ENCODE data around the gene BUB3.

The BUB3 gene

GRCh38 chr10:123149568-123150270 lies 4.5 kb upstream of the BUB3 start:
- H3K27me3 ChIP-seq (ENCODE audit: control insufficient read depth in 1 of 2, insufficient read depth in 2 of 2, low read length in 2 of 2): peaks cover 79 to 87% of the 10 kb centered on the region in 2 donors
- H3K9ac ChIP-seq (ENCODE audit: low read length): no peak overlapping the region
- H3K27ac ChIP-seq (ENCODE audit: low read depth, low read length): no peak overlapping the region
- no peaks in the 10 kb centered on the region for H3K9me3 ChIP-seq (ENCODE audit: low read length)
- peaks cover 14% of the 10 kb centered on the region for H3K4me1 ChIP-seq (ENCODE audit: insufficient read depth, low read length)
- H3K36me3 ChIP-seq (ENCODE audit: insufficient read depth, low read length): no peaks in the 10 kb centered on the region
- peak overlapping the region; percentile 18 to 38 for H3K4me3 ChIP-seq (ENCODE audit: low read depth in 1 of 2, low read length in 2 of 2)

- Histone ChIP-seq H3K27me3 (ENCODE audit: control insufficient read depth in 1 of 2, insufficient read depth in 2 of 2, low read length in 2 of 2) (peaks cover 72 to 80% of the 10 kb centered on the region in 2 donors), H3K4me3 (ENCODE audit: low read depth in 1 of 2, low read length in 2 of 2) (peak overlapping the region; percentile 18 to 38), H3K9me3 (ENCODE audit: low read length) (no peaks in the 10 kb centered on the region), H3K9ac (ENCODE audit: low read length) (no peak overlapping the region), H3K36me3 (ENCODE audit: insufficient read depth, low read length) (no peaks in the 10 kb centered on the region), H3K4me1 (ENCODE audit: insufficient read depth, low read length) (peaks cover 19% of the 10 kb centered on the region), H3K27ac (ENCODE audit: low read depth, low read length) (no peak overlapping the region)
Measured at GRCh38 chr10:123150271-123150985, 3.8 kb upstream of the BUB3 start.

DNA sequence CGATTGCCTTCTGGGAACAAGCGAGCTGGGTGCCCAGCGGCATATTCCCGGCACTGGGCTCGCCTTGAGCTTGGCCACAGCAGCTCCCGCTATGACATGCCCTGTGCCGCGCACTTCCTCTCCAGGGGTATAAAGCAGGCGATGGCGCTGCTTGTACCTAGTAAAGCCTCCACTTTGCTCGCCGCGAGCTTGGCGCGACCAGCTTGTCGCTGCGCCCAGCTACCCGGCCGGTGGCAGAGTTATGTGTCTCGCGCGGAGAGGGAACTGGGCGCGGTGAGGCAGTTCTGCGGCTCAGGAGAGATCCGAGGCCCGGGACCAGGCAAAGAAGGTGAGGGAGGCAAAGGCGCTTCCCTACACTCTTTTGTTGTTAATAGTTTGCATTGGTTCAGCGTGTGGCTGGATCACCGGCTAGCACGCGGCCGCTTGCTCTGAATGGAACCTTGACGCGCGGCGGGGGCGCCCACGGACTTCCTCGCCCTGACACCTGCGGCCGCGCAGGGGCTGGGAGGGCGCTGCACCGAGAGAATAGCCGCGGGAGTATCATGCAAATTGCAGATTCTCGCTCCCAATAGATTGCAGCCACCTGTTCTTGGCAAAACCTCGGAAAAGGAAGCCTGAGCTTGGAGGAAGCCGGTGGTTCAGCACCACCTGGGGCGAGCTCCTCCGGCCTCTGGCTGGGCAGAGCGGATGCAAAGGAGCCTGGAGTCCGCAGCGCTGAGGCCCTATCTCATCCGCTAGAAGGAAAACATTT lies 3.0 kb upstream of the BUB3 start:
- no peak overlapping the region for H3K4me3 ChIP-seq (ENCODE audit: low read depth in 1 of 2, low read length in 2 of 2)
- H3K27me3 ChIP-seq (ENCODE audit: control insufficient read depth in 1 of 2, insufficient read depth in 2 of 2, low read length in 2 of 2): peaks cover 64 to 73% of the 10 kb centered on the region in 2 donors
- H3K4me1 ChIP-seq (ENCODE audit: insufficient read depth, low read length): peaks cover 22% of the 10 kb centered on the region
- no peaks in the 10 kb centered on the region for H3K9me3 ChIP-seq (ENCODE audit: low read length)
- H3K36me3 ChIP-seq (ENCODE audit: insufficient read depth, low read length): peaks cover 3% of the 10 kb centered on the region
- H3K27ac ChIP-seq (ENCODE audit: low read depth, low read length): no peak overlapping the region
- no peak overlapping the region for H3K9ac ChIP-seq (ENCODE audit: low read length)

DNA sequence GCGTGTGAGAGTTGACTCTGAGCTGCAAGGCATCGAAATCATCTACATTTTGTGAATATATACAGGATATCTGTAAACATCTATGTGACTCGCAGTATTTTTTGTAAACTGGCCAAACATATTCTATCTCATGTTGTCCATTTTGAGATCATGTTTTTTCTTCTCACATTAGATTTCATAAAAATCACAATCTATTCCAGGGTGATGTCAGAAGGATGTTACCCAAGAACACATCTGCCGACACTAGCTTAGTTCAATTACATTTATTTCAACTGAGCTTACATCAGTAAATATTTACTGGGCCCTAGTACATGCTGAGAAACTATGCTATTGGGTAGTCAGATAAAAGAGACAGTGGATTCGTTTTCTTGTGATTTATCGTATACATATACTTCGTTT lies 2.5 kb upstream of the BUB3 start:
- no peak overlapping the region for H3K4me3 ChIP-seq (ENCODE audit: low read depth in 1 of 2, low read length in 2 of 2)
- H3K36me3 ChIP-seq (ENCODE audit: insufficient read depth, low read length): peaks cover 8% of the 10 kb centered on the region
- peaks cover 22% of the 10 kb centered on the region for H3K4me1 ChIP-seq (ENCODE audit: insufficient read depth, low read length)
- H3K27ac ChIP-seq (ENCODE audit: low read depth, low read length): no peak overlapping the region
- H3K9ac ChIP-seq (ENCODE audit: low read length): no peak overlapping the region
- peaks cover 60 to 67% of the 10 kb centered on the region in 2 donors for H3K27me3 ChIP-seq (ENCODE audit: control insufficient read depth in 1 of 2, insufficient read depth in 2 of 2, low read length in 2 of 2)
- no peaks in the 10 kb centered on the region for H3K9me3 ChIP-seq (ENCODE audit: low read length)

DNA sequence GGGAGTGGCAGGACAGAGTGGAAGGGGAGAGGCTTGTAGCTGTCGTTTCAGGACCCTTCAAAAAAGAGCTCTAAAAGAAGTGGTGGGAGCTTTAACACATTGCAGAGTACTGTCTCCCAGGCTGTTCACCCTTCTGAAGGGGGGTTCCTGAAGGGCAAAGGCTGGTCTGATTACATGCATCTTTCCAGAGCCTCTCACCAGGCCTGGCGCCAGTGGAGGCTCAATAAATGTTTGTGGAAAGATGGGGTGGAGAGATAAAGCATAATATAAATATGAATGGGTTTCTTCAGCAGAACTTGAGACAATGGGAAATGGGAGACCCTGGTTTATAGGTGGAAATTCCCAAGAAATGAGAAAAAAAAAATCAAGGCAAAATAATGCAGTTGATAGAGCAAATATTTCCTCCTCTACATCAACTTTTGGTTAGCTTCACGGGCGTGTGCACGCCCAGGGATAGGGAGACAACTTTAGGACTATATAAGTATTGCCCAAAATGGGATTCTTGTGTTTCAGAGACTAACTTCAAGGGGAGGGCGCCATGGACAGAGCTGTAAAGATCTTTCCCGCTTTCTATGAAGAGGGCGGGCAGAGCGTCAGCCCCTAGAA lies 613 bp upstream of the BUB3 start:
- H3K36me3 ChIP-seq (ENCODE audit: insufficient read depth, low read length): peaks cover 23% of the 10 kb centered on the region
- H3K4me3 ChIP-seq (ENCODE audit: low read depth in 1 of 2, low read length in 2 of 2): no peak overlapping the region
- no peaks in the 10 kb centered on the region for H3K9me3 ChIP-seq (ENCODE audit: low read length)
- H3K27ac ChIP-seq (ENCODE audit: low read depth, low read length): no peak overlapping the region
- H3K27me3 ChIP-seq (ENCODE audit: control insufficient read depth in 1 of 2, insufficient read depth in 2 of 2, low read length in 2 of 2): peaks cover 46 to 48% of the 10 kb centered on the region in 2 donors
- H3K4me1 ChIP-seq (ENCODE audit: insufficient read depth, low read length): peaks cover 22% of the 10 kb centered on the region
- no peak overlapping the region for H3K9ac ChIP-seq (ENCODE audit: low read length)

- Histone ChIP-seq H3K9me3 (ENCODE audit: low read length) (no peaks in the 10 kb centered on the region), H3K4me3 (ENCODE audit: low read depth in 1 of 2, low read length in 2 of 2) (peak overlapping the region; percentile 94 to 98), H3K27ac (ENCODE audit: low read depth, low read length) (peak overlapping the region; percentile 87), H3K4me1 (ENCODE audit: insufficient read depth, low read length) (peaks cover 19% of the 10 kb centered on the region), H3K27me3 (ENCODE audit: control insufficient read depth in 1 of 2, insufficient read depth in 2 of 2, low read length in 2 of 2) (peaks cover 35% of the 10 kb centered on the region in 2 donors), H3K36me3 (ENCODE audit: insufficient read depth, low read length) (peaks cover 23% of the 10 kb centered on the region), H3K9ac (ENCODE audit: low read length) (peak overlapping the region; percentile 53)
Measured at GRCh38 chr10:123154711-123155505, 706 bp downstream of the BUB3 start.

DNA sequence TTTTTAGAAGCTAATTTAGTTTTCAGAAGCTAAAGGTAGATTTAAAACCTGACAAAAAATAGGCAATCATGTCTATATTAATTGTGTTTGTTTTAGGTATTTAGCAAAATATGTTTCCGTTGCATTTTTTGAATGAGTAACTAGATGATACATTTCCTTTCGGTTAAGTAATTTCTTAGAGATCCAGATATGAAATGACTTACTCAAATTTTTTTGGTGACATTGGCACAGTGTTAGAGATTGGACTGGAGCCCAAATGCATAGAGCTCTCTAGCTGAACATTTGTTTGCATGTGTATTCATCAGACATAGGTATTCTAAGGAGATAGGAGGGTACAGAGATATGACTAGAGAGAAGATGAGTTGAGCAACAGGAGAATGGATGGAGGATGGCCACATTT lies 1.9 kb downstream of the BUB3 start:
- Histone ChIP-seq H3K27me3 (ENCODE audit: control insufficient read depth in 1 of 2, insufficient read depth in 2 of 2, low read length in 2 of 2) (peaks cover 23 to 24% of the 10 kb centered on the region in 2 donors), H3K9ac (ENCODE audit: low read length) (no peak overlapping the region), H3K4me3 (ENCODE audit: low read depth in 1 of 2, low read length in 2 of 2) (no peak overlapping the region), H3K9me3 (ENCODE audit: low read length) (no peaks in the 10 kb centered on the region), H3K4me1 (ENCODE audit: insufficient read depth, low read length) (peaks cover 14% of the 10 kb centered on the region), H3K36me3 (ENCODE audit: insufficient read depth, low read length) (peaks cover 29% of the 10 kb centered on the region), H3K27ac (ENCODE audit: low read depth, low read length) (no peak overlapping the region)

DNA sequence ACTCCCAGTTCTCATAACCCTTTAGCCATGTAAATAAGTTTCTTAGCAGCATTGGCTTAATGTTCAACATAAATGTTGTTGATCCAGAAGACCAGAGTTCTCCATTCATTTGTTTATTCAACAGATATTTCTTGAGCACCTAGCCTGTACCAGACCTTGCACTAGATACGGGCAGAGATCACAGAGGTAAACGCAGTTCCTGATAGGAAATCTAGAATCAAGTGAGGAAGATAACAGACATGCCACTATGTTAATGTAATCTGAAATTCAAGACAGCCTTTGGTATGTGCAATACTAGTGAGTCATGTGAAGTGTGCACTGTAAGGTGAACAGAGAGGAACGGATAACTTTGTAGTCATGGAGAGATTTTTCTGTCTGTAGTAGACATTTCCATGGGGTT lies 3.0 kb downstream of the BUB3 start:
- H3K27ac ChIP-seq (ENCODE audit: low read depth, low read length): no peak overlapping the region
- no peak overlapping the region for H3K9ac ChIP-seq (ENCODE audit: low read length)
- H3K9me3 ChIP-seq (ENCODE audit: low read length): no peaks in the 10 kb centered on the region
- H3K27me3 ChIP-seq (ENCODE audit: control insufficient read depth in 1 of 2, insufficient read depth in 2 of 2, low read length in 2 of 2): peaks cover 13 to 14% of the 10 kb centered on the region in 2 donors
- peaks cover 14% of the 10 kb centered on the region for H3K4me1 ChIP-seq (ENCODE audit: insufficient read depth, low read length)
- no peak overlapping the region for H3K4me3 ChIP-seq (ENCODE audit: low read depth in 1 of 2, low read length in 2 of 2)
- H3K36me3 ChIP-seq (ENCODE audit: insufficient read depth, low read length): peaks cover 37% of the 10 kb centered on the region

DNA sequence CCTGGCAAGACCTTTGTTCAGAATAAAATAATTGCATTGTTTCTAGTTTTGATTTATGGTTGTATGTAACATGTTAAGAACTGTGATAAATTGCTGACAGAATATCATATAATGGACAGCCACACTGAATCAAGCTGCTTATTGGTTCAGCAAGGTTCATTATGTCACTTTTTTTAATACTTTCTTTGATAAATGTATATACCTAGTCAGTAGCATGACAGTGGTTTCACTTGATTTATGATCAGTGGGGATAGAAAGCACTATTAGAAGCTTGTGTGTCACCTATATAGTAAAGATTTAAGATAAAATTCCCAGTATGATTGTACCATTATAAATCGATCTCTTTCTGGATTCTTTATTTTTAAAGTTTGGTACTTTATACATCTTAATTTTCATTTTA lies 4.5 kb downstream of the BUB3 start:
- H3K27ac ChIP-seq (ENCODE audit: low read depth, low read length): no peak overlapping the region
- no peaks in the 10 kb centered on the region for H3K27me3 ChIP-seq (ENCODE audit: control insufficient read depth in 1 of 2, insufficient read depth in 2 of 2, low read length in 2 of 2)
- H3K9ac ChIP-seq (ENCODE audit: low read length): no peak overlapping the region
- H3K9me3 ChIP-seq (ENCODE audit: low read length): no peaks in the 10 kb centered on the region
- peaks cover 51% of the 10 kb centered on the region for H3K36me3 ChIP-seq (ENCODE audit: insufficient read depth, low read length)
- no peak overlapping the region for H3K4me3 ChIP-seq (ENCODE audit: low read depth in 1 of 2, low read length in 2 of 2)
- peaks cover 10% of the 10 kb centered on the region for H3K4me1 ChIP-seq (ENCODE audit: insufficient read depth, low read length)

DNA sequence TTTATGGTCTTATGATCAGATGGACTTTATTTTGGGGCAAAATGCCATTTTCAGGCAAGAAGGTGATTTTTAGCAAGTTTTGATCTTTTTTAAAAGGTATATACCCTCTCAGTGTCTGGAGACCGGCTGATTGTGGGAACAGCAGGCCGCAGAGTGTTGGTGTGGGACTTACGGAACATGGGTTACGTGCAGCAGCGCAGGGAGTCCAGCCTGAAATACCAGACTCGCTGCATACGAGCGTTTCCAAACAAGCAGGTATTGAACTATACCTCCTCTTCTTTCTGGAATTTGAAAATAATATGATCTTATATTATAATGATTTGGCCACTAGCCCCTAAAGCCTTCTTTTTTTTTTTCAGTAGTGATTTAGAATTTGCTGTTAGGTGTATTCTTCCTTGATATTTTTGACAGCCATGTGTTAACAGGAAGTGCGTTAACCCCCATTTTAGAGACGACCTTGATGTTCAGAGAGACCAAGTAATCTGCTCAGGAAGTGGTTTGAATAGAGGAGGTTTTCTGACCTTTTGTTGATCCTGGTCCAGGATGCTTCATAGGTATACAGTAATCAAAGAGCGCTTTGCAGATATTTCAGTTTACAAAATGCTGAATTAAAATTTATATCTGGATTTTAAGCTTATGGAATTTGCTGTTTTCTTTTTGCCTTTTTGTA lies 6.2 kb downstream of the BUB3 start:
- no peak overlapping the region for H3K9ac ChIP-seq (ENCODE audit: low read length)
- no peak overlapping the region for H3K4me3 ChIP-seq (ENCODE audit: low read depth in 1 of 2, low read length in 2 of 2)
- H3K4me1 ChIP-seq (ENCODE audit: insufficient read depth, low read length): peaks cover 3% of the 10 kb centered on the region
- H3K36me3 ChIP-seq (ENCODE audit: insufficient read depth, low read length): peaks cover 66% of the 10 kb centered on the region
- H3K27ac ChIP-seq (ENCODE audit: low read depth, low read length): no peak overlapping the region
- no peaks in the 10 kb centered on the region for H3K9me3 ChIP-seq (ENCODE audit: low read length)
- H3K27me3 ChIP-seq (ENCODE audit: control insufficient read depth in 1 of 2, insufficient read depth in 2 of 2, low read length in 2 of 2): no peaks in the 10 kb centered on the region

Data from muscle layer of colon (tissue), 2 donors.